NT2/D1 (cell line): ENCODE data around the gene PRKN.

Experiments used
- SUZ12 ChIP-seq: IDR thresholded peaks from 2 replicates; pipeline ENCODE4 v1.6.1; 2011; ENCODE audit not compliant: insufficient read length, insufficient read depth; ENCODE audit errors: extremely low read depth
- YY1 ChIP-seq: IDR thresholded peaks from 2 replicates; pipeline ENCODE4 v1.6.1; 2011; ENCODE audit not compliant: insufficient read length, insufficient read depth
- ZNF274 ChIP-seq: IDR thresholded peaks from 2 replicates; pipeline ENCODE4 v1.6.1; 2011; ENCODE audit warnings: mild to moderate bottlenecking, low read depth, low read length

DNA sequence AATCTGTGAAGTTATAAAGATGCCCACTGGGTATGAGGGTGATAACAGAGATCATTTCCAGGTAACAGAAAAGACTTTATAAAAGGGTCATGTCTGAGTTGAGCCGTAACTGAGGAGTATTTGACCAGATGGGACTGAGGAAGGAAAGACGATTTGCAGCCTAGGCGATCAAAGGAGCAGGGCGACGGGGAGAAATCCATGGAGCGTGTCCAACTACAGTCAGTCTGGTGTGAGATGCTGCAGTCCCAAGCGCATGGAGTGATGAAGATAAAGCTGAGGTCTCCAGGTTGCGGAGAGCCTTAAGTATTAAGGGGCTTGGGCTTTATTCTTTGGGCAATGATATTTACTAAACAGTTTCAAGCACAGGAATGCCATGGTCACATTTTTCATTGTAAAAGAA is 166.7 kb downstream of the PRKN start:
- TF ChIP-seq SUZ12 (no peak), ZNF274 (no peak), YY1 (no peak)
